CD4-positive, alpha-beta T cell treated with Interleukin-17A for 4 hours (primary cell): ENCODE measurements around the gene CLRN2.

ENCODE experiments used
- DNase-seq: peaks from one replicate; pipeline ENCODE4 v3.0.0-alpha.2; 2020; ENCODE audit warnings: mixed read lengths

CLRN2 gene

GRCh38 chr4:17514865-17515264 is at the start of gene CLRN2:
TSS of gene CLRN2 (plus strand) at chr4:17515165. CDS start at chr4:17515267, 102 bp downstream.
- no peak for DNase-seq

GRCh38 chr4:17468619-17469221 is 46.2 kb upstream of the CLRN2 start:
- DNase-seq, result no peak

GRCh38 chr4:17469931-17470674 is 44.9 kb upstream of the CLRN2 start:
- no peak for DNase-seq

- no peak for DNase-seq
Observed at GRCh38 chr4:17475481-17475880, 39.5 kb upstream of the CLRN2 start.

- DNase-seq, result no peak
Observed at GRCh38 chr4:17476853-17477252, 38.1 kb upstream of the CLRN2 start.

GRCh38 chr4:17477774-17478472 is 37.0 kb upstream of the CLRN2 start:
- DNase-seq, result no peak

GRCh38 chr4:17480210-17480927 is 34.6 kb upstream of the CLRN2 start:
- no peak for DNase-seq

- DNase-seq, result no peak
Observed at GRCh38 chr4:17480955-17481354, 34.0 kb upstream of the CLRN2 start.

- no peak for DNase-seq
Observed at GRCh38 chr4:17482716-17483115, 32.2 kb upstream of the CLRN2 start.

GRCh38 chr4:17489123-17489522 is 25.8 kb upstream of the CLRN2 start:
- no peak for DNase-seq

- no peak for DNase-seq
Observed at GRCh38 chr4:17489721-17490120, 25.2 kb upstream of the CLRN2 start.

- no peak for DNase-seq
Observed at GRCh38 chr4:17490575-17491059, 24.3 kb upstream of the CLRN2 start.

GRCh38 chr4:17491196-17491595 is 23.8 kb upstream of the CLRN2 start:
- DNase-seq, result no peak

- DNase-seq, result no peak
Observed at GRCh38 chr4:17492058-17492741, 22.8 kb upstream of the CLRN2 start.

GRCh38 chr4:17492876-17493275 is 22.1 kb upstream of the CLRN2 start:
- no peak for DNase-seq

GRCh38 chr4:17493619-17494018 is 21.3 kb upstream of the CLRN2 start:
- DNase-seq, result no peak

GRCh38 chr4:17494258-17495190 is 20.4 kb upstream of the CLRN2 start:
- no peak for DNase-seq

GRCh38 chr4:17497890-17498523 is 17.0 kb upstream of the CLRN2 start:
- DNase-seq, result no peak

- no peak for DNase-seq
Observed at GRCh38 chr4:17500574-17500973, 14.4 kb upstream of the CLRN2 start.

- DNase-seq, result no peak
Observed at GRCh38 chr4:17502756-17503155, 12.2 kb upstream of the CLRN2 start.

GRCh38 chr4:17504081-17504480 is 10.9 kb upstream of the CLRN2 start:
- DNase-seq, result no peak
